SK-N-SH (cell line): Measurements from ENCODE around the gene SETBP1. TPM values are rescaled to one million over a fixed set of nuclear protein-coding genes. Genes with fewer than 3 reads are reported as not detected.

Experiments
- CTCF ChIA-PET: fragments of 300-600, 350-600 bp; formaldehyde crosslinking; extraction: SDS; loops from one replicate; lab custom pipeline; 2021; lab: Yijun Ruan, JAX
- POLR2A ChIA-PET: fragments of 350-600 bp; sonication (Branson Sonifier 250); formaldehyde crosslinking; extraction: SDS; loops from one replicate; lab custom pipeline; 2020; ENCODE audit warnings: antibody characterized with exemption, inconsistent platforms; lab: Yijun Ruan, JAX
- DNase-seq: peaks from one replicate; pipeline ENCODE4 v3.0.0; 2012
- H2AFZ ChIP-seq: fragments of 200-600 bp; sonication (generic); 2 replicates; pipeline ENCODE4 v1.8.1; 2016; ENCODE audit warnings: antibody characterized with exemption, mild to moderate bottlenecking, low read depth
- H3F3A ChIP-seq: fragments of 200-600 bp; sonication (generic); replicated peaks from 2 replicates; pipeline ENCODE3; 2016; ENCODE audit warnings: antibody characterized with exemption, mild to moderate bottlenecking; ENCODE audit not compliant: insufficient read depth
- H3K27ac ChIP-seq, 2 experiments: fragments of 200-500 bp in 1 of 2; fragments of 200-600 bp in 1 of 2; sonication (Bioruptor generic) in 1 of 2; sonication (generic), shearing (Covaris generic) in 1 of 2; 2 replicates each; pipeline versions ENCODE4 v1.5.1 to v1.6.1; 2014 to 2016; ENCODE audit warnings: low read depth in 2 of 2, inconsistent platforms in 1 of 2, low read length in 1 of 2, mild to moderate bottlenecking in 1 of 2, mixed read lengths in 1 of 2
- H3K27me3 ChIP-seq: fragments of 200-600 bp; sonication (generic), shearing (Covaris generic); 2 replicates; pipeline ENCODE4 v1.6.1; 2016; ENCODE audit warnings: mixed run types; ENCODE audit not compliant: insufficient read depth
- H3K36me3 ChIP-seq, 2 experiments: fragments of 200-500 bp in 1 of 2; fragments of 200-600 bp in 1 of 2; sonication (Bioruptor generic) in 1 of 2; sonication (generic) in 1 of 2; replicated peaks in 1 of 2; 2 replicates each; pipeline versions ENCODE3 to v1.5.1; 2014 to 2016; ENCODE audit warnings: low read length in 1 of 2, mild to moderate bottlenecking in 1 of 2; ENCODE audit not compliant: insufficient read depth in 2 of 2, control insufficient read depth in 1 of 2
- H3K4me1 ChIP-seq, 2 experiments: fragments of 200-500 bp in 1 of 2; fragments of 200-600 bp in 1 of 2; sonication (Bioruptor generic) in 1 of 2; sonication (generic), shearing (Covaris generic) in 1 of 2; 2 replicates each; pipeline versions ENCODE4 v1.5.1 to v1.6.1; 2014 to 2016; ENCODE audit warnings: low read depth in 1 of 2, low read length in 1 of 2, mixed run types in 1 of 2; ENCODE audit not compliant: insufficient read depth in 2 of 2, control insufficient read depth in 1 of 2
- H3K4me2 ChIP-seq: fragments of 200-600 bp; sonication (generic), shearing (Covaris generic); 2 replicates; pipeline ENCODE4 v1.6.1; 2017; ENCODE audit warnings: mixed run types
- H3K4me3 ChIP-seq, 2 experiments: fragments of 200-500 bp in 1 of 2; fragments of 200-600 bp in 1 of 2; sonication (Bioruptor generic) in 1 of 2; sonication (generic), shearing (Covaris generic) in 1 of 2; 2 replicates each; pipeline versions ENCODE4 v1.5.1 to v1.8.1; 2014 to 2016; ENCODE audit warnings: low read depth in 2 of 2, inconsistent platforms in 1 of 2, low read length in 1 of 2, mild to moderate bottlenecking in 1 of 2, mixed read lengths in 1 of 2, moderate library complexity in 1 of 2
- H3K79me2 ChIP-seq: fragments of 200-600 bp; sonication (generic); 2 replicates; pipeline ENCODE4 v1.8.1; 2017; ENCODE audit warnings: mild to moderate bottlenecking; ENCODE audit not compliant: insufficient read depth
- H3K9ac ChIP-seq: fragments of 200-600 bp; sonication (generic); 2 replicates; pipeline ENCODE4 v1.6.1; 2017; ENCODE audit warnings: mixed run types
- H3K9me2 ChIP-seq: fragments of 200-600 bp; sonication (generic); 2 replicates; pipeline ENCODE4 v1.6.1; 2017; ENCODE audit warnings: mixed run types
- H3K9me3 ChIP-seq: fragments of 200-600 bp; sonication (generic); 2 replicates; pipeline ENCODE4 v1.6.1; 2017; ENCODE audit warnings: mixed run types, mild to moderate bottlenecking, moderate library complexity
- H4K20me1 ChIP-seq: fragments of 200-600 bp; sonication (generic); 2 replicates; pipeline ENCODE4 v1.6.1; 2017; ENCODE audit warnings: mild to moderate bottlenecking, mixed run types; ENCODE audit not compliant: insufficient read depth
- CHD2 ChIP-seq: fragments of 150-350 bp; IDR thresholded peaks from 2 replicates; pipeline ENCODE4 v1.6.1; 2018; ENCODE audit warnings: low read length; ENCODE audit not compliant: partially characterized antibody
- ELF1 ChIP-seq: IDR thresholded peaks from 2 replicates; pipeline ENCODE4 v1.4.0; 2012
- EP300 ChIP-seq, 2 experiments: IDR thresholded peaks; 2 replicates each; pipeline versions ENCODE4 v1.4.0 to v1.6.1; 2012; ENCODE audit warnings: borderline replicate concordance in 1 of 2, low read depth in 1 of 2, low read length in 1 of 2
- FOXJ3 ChIP-seq: sonication (generic); formaldehyde crosslinking; IDR thresholded peaks from 2 replicates; pipeline ENCODE4 v1.5.1; 2020; ENCODE audit warnings: mild to moderate bottlenecking, missing genetic modification reagents
- FOXM1 ChIP-seq: IDR thresholded peaks from 2 replicates; pipeline ENCODE4 v1.4.0; 2012; ENCODE audit warnings: low read depth, mild to moderate bottlenecking
- GABPA ChIP-seq: IDR thresholded peaks from 2 replicates; pipeline ENCODE4 v1.4.0; 2012; ENCODE audit warnings: low read depth, mild to moderate bottlenecking
- IRF3 ChIP-seq: fragments of 150-350 bp; IDR thresholded peaks from 2 replicates; pipeline ENCODE4 v1.6.1; 2016; ENCODE audit warnings: mild to moderate bottlenecking, low read depth, low read length
- MEF2A ChIP-seq: IDR thresholded peaks from 2 replicates; pipeline ENCODE4 v1.4.0; 2012; ENCODE audit warnings: low read depth, borderline replicate concordance
- MXI1 ChIP-seq: IDR thresholded peaks from 2 replicates; pipeline ENCODE4 v1.6.1; 2012; ENCODE audit warnings: mild to moderate bottlenecking, low read depth, low read length, improper control_type of control experiment
- NFIC ChIP-seq: IDR thresholded peaks from 2 replicates; pipeline ENCODE4 v1.4.0; 2012; ENCODE audit warnings: borderline replicate concordance
- NRF1 ChIP-seq: IDR thresholded peaks from 2 replicates; pipeline ENCODE4 v1.6.1; 2012; ENCODE audit warnings: low read depth, mild to moderate bottlenecking, low read length
- POLR2AphosphoS5 ChIP-seq: IDR thresholded peaks from 2 replicates; pipeline ENCODE4 v1.6.1; 2012; ENCODE audit warnings: low read depth, low read length
- RAD21 ChIP-seq: IDR thresholded peaks from 2 replicates; pipeline ENCODE4 v1.6.1; 2012; ENCODE audit warnings: mild to moderate bottlenecking, low read length
- RCOR1 ChIP-seq: fragments of 150-350 bp; IDR thresholded peaks from 2 replicates; pipeline ENCODE4 v1.6.1; 2017; ENCODE audit warnings: antibody characterized with exemption, low read length
- RFX5 ChIP-seq: IDR thresholded peaks from 2 replicates; pipeline ENCODE4 v1.6.1; 2012; ENCODE audit warnings: mild to moderate bottlenecking, improper control_type of control experiment, low read length
- RXRA ChIP-seq: IDR thresholded peaks from 2 replicates; pipeline ENCODE4 v1.4.0; 2012; ENCODE audit warnings: low read depth, mild to moderate bottlenecking, borderline replicate concordance
- SIN3A ChIP-seq: IDR thresholded peaks from 2 replicates; pipeline ENCODE4 v1.6.1; 2012; ENCODE audit warnings: low read depth, mild to moderate bottlenecking, low read length, moderate library complexity, borderline replicate concordance
- SMC3 ChIP-seq: IDR thresholded peaks from 2 replicates; pipeline ENCODE4 v1.6.1; 2012; ENCODE audit warnings: low read depth, low read length, improper control_type of control experiment
- TAF1 ChIP-seq: IDR thresholded peaks from 2 replicates; pipeline ENCODE4 v1.6.1; 2012; ENCODE audit warnings: low read depth, mild to moderate bottlenecking, low read length, moderate library complexity, borderline replicate concordance
- TCF12 ChIP-seq: IDR thresholded peaks from 2 replicates; pipeline ENCODE4 v1.4.0; 2012
- USF2 ChIP-seq: fragments of 150-350 bp; IDR thresholded peaks from 2 replicates; pipeline ENCODE4 v1.6.1; 2017; ENCODE audit warnings: antibody characterized with exemption, low read length, low read depth, borderline replicate concordance
- ZBTB33 ChIP-seq: IDR thresholded peaks from 2 replicates; pipeline ENCODE4 v1.4.0; 2012; ENCODE audit warnings: low read depth, borderline replicate concordance
- WGBS: methylation state at CpG from one replicate; pipeline ENCODE4 v1.1.6; 2017; ENCODE audit warnings: low lambda C conversion rate; 5-methylcytosine and 5-hydroxymethylcytosine counted together
- polyA plus RNA-seq, 3 experiments: library from polyadenylated mRNA; depleted of rRNA; stranded (reverse); fragments of >200 nt; gene quantifications; 2 replicates each; pipeline ENCODE4 v1.2.3, GENCODE V29; 2012

Gene SETBP1
- polyA plus RNA-seq, 1 of the 3 experiments (the other 2 are of a cell fraction), result 3.0 TPM

GRCh38 chr18:44763327-44763726 lies 82.6 kb downstream of the SETBP1 start:
- no peak overlapping the region for H3K4me2 ChIP-seq
- TF ChIP-seq CHD2, result no peak
- no peak for TF ChIP-seq ZBTB33
- TF ChIP-seq SIN3A, result no peak
- no peak for TF ChIP-seq EP300 (IDR thresholded peaks at IDR 0.05; ENCODE audit: borderline replicate concordance in 1 of 2, low read depth in 1 of 2, low read length in 1 of 2)
- no peak for TF ChIP-seq TCF12
- TF ChIP-seq RCOR1, result no peak
- TF ChIP-seq RAD21, result no peak
- H3K79me2 ChIP-seq, result no peaks in the 10 kb centered on the region
- no peaks in the 10 kb centered on the region for H3K36me3 ChIP-seq
- no peaks in the 10 kb centered on the region for H4K20me1 ChIP-seq
- no peak for DNase-seq
- no peak overlapping the region for H3K4me3 ChIP-seq
- POLR2A ChIA-PET, result no interaction called here
- no peaks in the 10 kb centered on the region for H3F3A ChIP-seq
- no peak overlapping the region for H3K9ac ChIP-seq
- H3K9me2 ChIP-seq, result no peaks in the 10 kb centered on the region
- no peaks in the 10 kb centered on the region for H3K4me1 ChIP-seq
- 93% methylated on average over 8 of the region's 8 CpGs for WGBS
- H3K9me3 ChIP-seq, result no peaks in the 10 kb centered on the region
- no peak overlapping the region for H2AFZ ChIP-seq
- no peaks in the 10 kb centered on the region for H3K27me3 ChIP-seq
- no peak overlapping the region for H3K27ac ChIP-seq
- CTCF ChIA-PET, result interaction anchor here (1.7 kb wide), 1 partner anchor 9 kb away, joined by 3 read pairs; no protein-coding TSS in a partner anchor

- Histone ChIP-seq H2AFZ (no peak overlapping the region), H3K4me3 (no peak overlapping the region), H3K9me2 (no peaks in the 10 kb centered on the region), H3K36me3 (no peaks in the 10 kb centered on the region), H3K4me2 (no peak overlapping the region), H3K27me3 (no peaks in the 10 kb centered on the region), H3K27ac (no peak overlapping the region), H3K9ac (no peak overlapping the region), H3K79me2 (no peaks in the 10 kb centered on the region), H3F3A (no peaks in the 10 kb centered on the region), H3K4me1 (no peaks in the 10 kb centered on the region), H4K20me1 (no peaks in the 10 kb centered on the region), H3K9me3 (no peaks in the 10 kb centered on the region)
- no peak for DNase-seq
- WGBS, result 100% methylated on average over 3 of the region's 3 CpGs
- POLR2A ChIA-PET, result no interaction called here
- TF ChIP-seq ELF1 (no peak), RFX5 (no peak), FOXJ3 (CRISPR knock-in tag) (no peak), POLR2AphosphoS5 (no peak), MEF2A (no peak), ZBTB33 (no peak), RAD21 (no peak), CHD2 (no peak), SMC3 (no peak), GABPA (no peak), TAF1 (no peak), MXI1 (no peak), NFIC (no peak), RXRA (no peak), NRF1 (no peak), USF2 (no peak), FOXM1 (no peak), RCOR1 (no peak), IRF3 (no peak)
- CTCF ChIA-PET, result interaction anchor here (0.7 to 1.7 kb wide), 2 partner anchors 10 to 31 kb away, joined by 3 to 4 read pairs; no protein-coding TSS in a partner anchor
These were observed 84.2 kb downstream of the SETBP1 start for GRCh38 chr18:44764863-44765262.
